Thyroid gland (tissue), 4 donors: ENCODE data around the gene FUNDC2. TPM values are rescaled to one million over a fixed set of nuclear protein-coding genes. Genes with fewer than 3 reads are reported as not detected.

Experiments used
- DNase-seq, 2 donors: peaks; one replicate each; pipeline ENCODE4 v3.0.0-alpha.2; 2019
- H3K27ac ChIP-seq, 3 donors: fragments of 200-600 bp; sonication (generic); 1 replicate in 2 of 3; 2 replicates in 1 of 3; pipeline ENCODE4 v1.5.1; 2016 to 2019; ENCODE audit warnings: mild to moderate bottlenecking in 1 of 3, moderate library complexity in 1 of 3
- H3K27me3 ChIP-seq: fragments of 200-600 bp; sonication (generic); one replicate; pipeline ENCODE4 v1.5.1; 2019
- H3K36me3 ChIP-seq, 2 donors: fragments of 200-600 bp; sonication (generic); one replicate each; pipeline ENCODE4 v1.5.1; 2016 to 2019
- H3K4me1 ChIP-seq, 2 donors: fragments of 200-600 bp; sonication (generic); one replicate each; pipeline ENCODE4 v1.5.1; 2017 to 2019
- H3K4me3 ChIP-seq, 3 donors: fragments of 200-600 bp; sonication (generic); replicated peaks in 1 of 3; 1 replicate in 2 of 3; 2 replicates in 1 of 3; pipeline ENCODE4 v1.5.1; 2016; ENCODE audit warnings: mild to moderate bottlenecking in 1 of 3
- H3K9me3 ChIP-seq: fragments of 200-600 bp; sonication (generic); one replicate; pipeline ENCODE4 v1.5.1; 2017
- POLR2A ChIP-seq, 2 donors: fragments of 450-650 bp; IDR thresholded peaks; one replicate each; pipeline ENCODE4 v1.6.1; 2017; ENCODE audit warnings: antibody characterized with exemption in 2 of 2, mild to moderate bottlenecking in 2 of 2, moderate library complexity in 1 of 2
- WGBS, 2 donors: methylation state at CpG; one replicate each; pipeline ENCODE4 v1.1.5; 2017; 5-methylcytosine and 5-hydroxymethylcytosine counted together
- intact Hi-C: fragments of 100-400 bp; cut with DNase I; formaldehyde crosslinking; loops from one replicate; pipeline ENCODE4 v1.15.1; 2023
- total RNA-seq, 4 donors: library from RNA; depleted of rRNA; stranded (reverse); fragments of >200 nt; gene quantifications; one replicate each; pipeline ENCODE4 v1.2.3, GENCODE V29; 2016
- TF ChIP-seq, protein P1 (sequence below), 6 experiments: fragments of 200-600 bp in 3 of 6; fragments of 450-650 bp in 3 of 6; sonication (generic) in 3 of 6; IDR thresholded peaks; one replicate each; pipeline ENCODE4 v1.5.1; 2016 to 2019; ENCODE audit warnings: antibody characterized with exemption in 6 of 6, mild to moderate bottlenecking in 2 of 6, inconsistent platforms in 1 of 6, moderate library complexity in 1 of 6

Gene FUNDC2
- total RNA-seq, 4 donors from 2014 or later: 50.7 to 78.5 (median 69.0) TPM

- peaks cover 0 to 5% of the 10 kb centered on the region in 2 donors for H3K4me1 ChIP-seq
- WGBS, 2 donors: 76 to 80% methylated on average over 3 of the region's 3 CpGs
- intact Hi-C loops: no loop called here
- DNase-seq: no peak
- H3K4me3 ChIP-seq: no peak overlapping the region
- H3K9me3 ChIP-seq: no peaks in the 10 kb centered on the region
- H3K27me3 ChIP-seq: no peaks in the 10 kb centered on the region
- TF ChIP-seq, protein P1, sequence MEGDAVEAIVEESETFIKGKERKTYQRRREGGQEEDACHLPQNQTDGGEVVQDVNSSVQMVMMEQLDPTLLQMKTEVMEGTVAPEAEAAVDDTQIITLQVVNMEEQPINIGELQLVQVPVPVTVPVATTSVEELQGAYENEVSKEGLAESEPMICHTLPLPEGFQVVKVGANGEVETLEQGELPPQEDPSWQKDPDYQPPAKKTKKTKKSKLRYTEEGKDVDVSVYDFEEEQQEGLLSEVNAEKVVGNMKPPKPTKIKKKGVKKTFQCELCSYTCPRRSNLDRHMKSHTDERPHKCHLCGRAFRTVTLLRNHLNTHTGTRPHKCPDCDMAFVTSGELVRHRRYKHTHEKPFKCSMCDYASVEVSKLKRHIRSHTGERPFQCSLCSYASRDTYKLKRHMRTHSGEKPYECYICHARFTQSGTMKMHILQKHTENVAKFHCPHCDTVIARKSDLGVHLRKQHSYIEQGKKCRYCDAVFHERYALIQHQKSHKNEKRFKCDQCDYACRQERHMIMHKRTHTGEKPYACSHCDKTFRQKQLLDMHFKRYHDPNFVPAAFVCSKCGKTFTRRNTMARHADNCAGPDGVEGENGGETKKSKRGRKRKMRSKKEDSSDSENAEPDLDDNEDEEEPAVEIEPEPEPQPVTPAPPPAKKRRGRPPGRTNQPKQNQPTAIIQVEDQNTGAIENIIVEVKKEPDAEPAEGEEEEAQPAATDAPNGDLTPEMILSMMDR (IDR thresholded peaks at IDR 0.05): no peak
- no peak for TF ChIP-seq POLR2A (IDR thresholded peaks at IDR 0.05)
- no peak overlapping the region for H3K27ac ChIP-seq
- no peaks in the 10 kb centered on the region for H3K36me3 ChIP-seq
Observed at GRCh38 chrX:154986826-154987575, 39.6 kb upstream of the FUNDC2 start.

GRCh38 chrX:154987940-154988339 lies 38.7 kb upstream of the FUNDC2 start:
- no peak for TF ChIP-seq POLR2A (IDR thresholded peaks at IDR 0.05)
- TF ChIP-seq, protein P1 (IDR thresholded peaks at IDR 0.05): no peak
- H3K4me1 ChIP-seq: peaks cover 0 to 5% of the 10 kb centered on the region in 2 donors
- 46 to 62% methylated on average over 3 of the region's 3 CpGs for WGBS, 2 donors
- no peaks in the 10 kb centered on the region for H3K36me3 ChIP-seq
- DNase-seq: no peak
- no peaks in the 10 kb centered on the region for H3K9me3 ChIP-seq
- intact Hi-C loops: no loop called here
- no peak overlapping the region for H3K27ac ChIP-seq
- H3K27me3 ChIP-seq: no peaks in the 10 kb centered on the region
- no peak overlapping the region for H3K4me3 ChIP-seq

DNA sequence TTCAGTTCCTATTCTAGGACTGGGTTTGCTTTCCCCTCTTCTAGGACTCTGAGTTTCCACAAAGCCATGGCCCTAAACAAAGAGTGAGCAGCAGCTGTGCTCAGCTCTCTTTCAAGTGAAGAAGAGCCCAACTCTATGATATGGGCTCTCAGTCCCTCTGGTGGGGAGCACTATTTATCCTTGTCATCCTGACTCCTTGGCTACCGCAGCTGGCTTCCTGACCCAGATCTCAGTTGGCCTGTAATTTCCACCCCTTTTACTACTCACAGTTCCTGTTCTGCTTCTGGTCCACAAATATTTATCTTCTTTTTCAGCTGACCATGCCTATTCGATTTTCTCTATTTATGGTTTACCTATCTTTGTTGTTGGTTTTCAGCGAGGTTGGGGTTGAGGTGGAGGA lies 37.9 kb upstream of the FUNDC2 start:
- H3K27ac ChIP-seq: no peak overlapping the region
- intact Hi-C loops: no loop called here
- H3K4me3 ChIP-seq: no peak overlapping the region
- WGBS, 2 donors: 84% methylated on average over 3 of the region's 3 CpGs
- no peaks in the 10 kb centered on the region for H3K27me3 ChIP-seq
- DNase-seq: no peak
- peaks cover 0 to 5% of the 10 kb centered on the region in 2 donors for H3K4me1 ChIP-seq
- TF ChIP-seq, protein P1 (IDR thresholded peaks at IDR 0.05): no peak
- TF ChIP-seq POLR2A (IDR thresholded peaks at IDR 0.05): no peak
- no peaks in the 10 kb centered on the region for H3K9me3 ChIP-seq
- H3K36me3 ChIP-seq: no peaks in the 10 kb centered on the region

- H3K36me3 ChIP-seq: no peaks in the 10 kb centered on the region
- DNase-seq: no peak
- H3K4me3 ChIP-seq: no peak overlapping the region
- WGBS, 2 donors: 77 to 92% methylated on average over 3 of the region's 3 CpGs
- peaks cover 0 to 5% of the 10 kb centered on the region in 2 donors for H3K4me1 ChIP-seq
- intact Hi-C loops: no loop called here
- TF ChIP-seq, protein P1 (IDR thresholded peaks at IDR 0.05): no peak
- TF ChIP-seq POLR2A (IDR thresholded peaks at IDR 0.05): no peak
- H3K9me3 ChIP-seq: no peaks in the 10 kb centered on the region
- H3K27ac ChIP-seq: no peak overlapping the region
- no peaks in the 10 kb centered on the region for H3K27me3 ChIP-seq
Observed at GRCh38 chrX:154990496-154990895, 36.1 kb upstream of the FUNDC2 start.

DNA sequence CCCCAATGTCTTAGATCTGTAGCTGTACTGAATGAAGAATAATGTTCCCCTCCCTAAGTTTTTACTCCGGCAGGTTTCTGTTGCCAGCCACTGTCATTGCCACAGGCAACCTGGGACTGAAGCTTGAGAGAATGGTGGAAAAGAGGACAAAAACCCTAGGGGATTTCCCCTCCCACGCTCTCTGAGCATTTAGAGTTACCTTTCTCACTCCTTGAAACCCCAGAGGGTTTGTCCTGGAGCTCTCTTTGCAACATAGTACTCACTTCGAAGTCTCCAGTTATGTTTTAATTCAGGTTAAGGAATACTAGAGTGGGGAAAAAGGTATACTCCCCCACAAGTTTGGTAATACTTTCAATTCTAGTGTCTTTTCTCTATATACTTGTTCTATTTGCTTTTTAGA lies 35.6 kb upstream of the FUNDC2 start:
- WGBS, 2 donors: 50 to 83% methylated on average over 3 of the region's 3 CpGs
- TF ChIP-seq, protein P1 (IDR thresholded peaks at IDR 0.05): no peak
- TF ChIP-seq POLR2A (IDR thresholded peaks at IDR 0.05): no peak
- Histone ChIP-seq H3K4me1 (peaks cover 0 to 5% of the 10 kb centered on the region in 2 donors), H3K4me3 (no peak overlapping the region), H3K27ac (no peak overlapping the region), H3K27me3 (no peaks in the 10 kb centered on the region), H3K36me3 (no peaks in the 10 kb centered on the region), H3K9me3 (no peaks in the 10 kb centered on the region)
- DNase-seq: no peak
- intact Hi-C loops: no loop called here
